HepG2 (cell line): ENCODE data around the gene SPAG9. TPM values are rescaled to one million over a fixed set of nuclear protein-coding genes. Genes with fewer than 3 reads are reported as not detected.

Source experiments
- ATAC-seq: fragments of 200-7000 bp; cut with Tn5 transposase; 3 replicates; pipeline ENCODE4 v1.9.1; 2020; ENCODE audit warnings: mild to moderate bottlenecking, moderate library complexity
- BruUV-seq: library from RNA; stranded (reverse); fragments of 400-500 nt; replicated peaks from 2 replicates; lab custom pipeline; 2021; lab: Mats Ljungman, UMichigan
- CTCF ChIA-PET: fragments of 300-600 bp; formaldehyde crosslinking; extraction: SDS; loops from one replicate; lab custom pipeline; 2021; ENCODE audit warnings: low total read pairs, inconsistent platforms, low intra/inter-chr PET ratio; lab: Yijun Ruan, JAX
- POLR2A ChIA-PET: fragments of 350-600 bp; sonication (Branson Sonifier 250); formaldehyde crosslinking; loops from one replicate; lab custom pipeline; 2020; ENCODE audit warnings: antibody characterized with exemption, inconsistent platforms; lab: Yijun Ruan, JAX
- DNase-seq: peaks from one replicate; pipeline ENCODE4 v3.0.0-alpha.2; 2015; ENCODE audit warnings: low spot score
- FAIRE-seq: peaks from 3 replicates; lab custom pipeline; 2011; peaks lifted over from hg19 to GRCh38; lab: Jason Lieb, UNC
- H2AFZ ChIP-seq: one replicate; pipeline ENCODE4 v1.6.1; 2011; ENCODE audit warnings: low read length, inconsistent platforms
- H3K27ac ChIP-seq: fragments of 300-600 bp; 3 replicates; pipeline ENCODE4 v1.8.0; 2011; ENCODE audit warnings: mixed run types, mild to moderate bottlenecking, mixed read lengths, low read length, inconsistent platforms; ENCODE audit not compliant: insufficient read depth; ENCODE audit errors: extremely low read length
- H3K27me3 ChIP-seq, 2 experiments: fragments of 200-600 bp in 1 of 2; 2 replicates in 1 of 2; 3 replicates in 1 of 2; pipeline versions ENCODE4 v1.6.0 to v1.8.0; 2011; ENCODE audit warnings: low read length in 2 of 2, mild to moderate bottlenecking in 2 of 2, moderate library complexity in 2 of 2, inconsistent platforms in 1 of 2; ENCODE audit not compliant: insufficient read depth in 2 of 2, control insufficient read depth in 1 of 2
- H3K36me3 ChIP-seq, 2 experiments: fragments of 200-600 bp in 1 of 2; replicated peaks in 1 of 2; 2 replicates in 1 of 2; 3 replicates in 1 of 2; pipeline versions ENCODE4 v1.5.1 to v1.8.0; 2011; ENCODE audit warnings: low read length in 2 of 2, inconsistent platforms in 1 of 2; ENCODE audit not compliant: insufficient read depth in 2 of 2, control insufficient read depth in 1 of 2
- H3K4me1 ChIP-seq: 2 replicates; pipeline ENCODE4 v1.5.1; 2012; ENCODE audit warnings: low read length, inconsistent platforms; ENCODE audit not compliant: insufficient read depth
- H3K4me2 ChIP-seq: 2 replicates; pipeline ENCODE4 v1.6.0; 2011; ENCODE audit warnings: low read depth, low read length, inconsistent platforms
- H3K4me3 ChIP-seq, 3 experiments: fragments of 200-600 bp in 1 of 3; sonication (generic), shearing (Covaris generic) in 1 of 3; replicated peaks in 1 of 3; 2 replicates each; pipeline ENCODE4 v1.5.1; 2011 to 2016; ENCODE audit warnings: low read length in 3 of 3, inconsistent platforms in 2 of 3, low read depth in 2 of 3, mild to moderate bottlenecking in 2 of 3, control low read depth in 1 of 3, mixed read lengths in 1 of 3; ENCODE audit not compliant: insufficient read depth in 1 of 3
- H3K79me2 ChIP-seq: one replicate; pipeline ENCODE4 v1.6.1; 2011; ENCODE audit warnings: low read length, inconsistent platforms; ENCODE audit not compliant: insufficient read depth
- H3K9ac ChIP-seq: 2 replicates; pipeline ENCODE4 v1.6.0; 2011; ENCODE audit warnings: mild to moderate bottlenecking, low read depth, low read length, inconsistent platforms; ENCODE audit not compliant: insufficient read depth
- H3K9me3 ChIP-seq: 2 replicates; pipeline ENCODE4 v1.5.1; 2012; ENCODE audit warnings: mild to moderate bottlenecking, low read length
- H4K20me1 ChIP-seq: 2 replicates; pipeline ENCODE4 v1.6.0; 2011; ENCODE audit warnings: inconsistent platforms, mild to moderate bottlenecking, low read length, moderate library complexity; ENCODE audit not compliant: insufficient read depth
- ATF7 ChIP-seq, 2 experiments: fragments of 450-650 bp in 1 of 2; sonication (generic) in 1 of 2; formaldehyde crosslinking in 1 of 2; IDR thresholded peaks; 2 replicates each; pipeline versions ENCODE4 v1.4.0 to v1.6.1; 2016 to 2020; ENCODE audit warnings: antibody characterized with exemption in 1 of 2, mild to moderate bottlenecking in 1 of 2, missing genetic modification reagents in 1 of 2
- CHCHD3 ChIP-seq: sonication (generic); formaldehyde crosslinking; IDR thresholded peaks from 2 replicates; pipeline ENCODE4 v1.8.0; 2022; ENCODE audit warnings: mild to moderate bottlenecking, missing genetic modification reagents, moderate library complexity
- ERF ChIP-seq: IDR thresholded peaks from 2 replicates; pipeline ENCODE4 v1.6.1; 2018; ENCODE audit warnings: missing biosample characterization, missing genetic modification reagents
- FLYWCH1 ChIP-seq: sonication (generic); formaldehyde crosslinking; IDR thresholded peaks from 2 replicates; pipeline ENCODE4 v1.8.1; 2023; ENCODE audit warnings: mild to moderate bottlenecking, missing genetic modification reagents
- HIVEP1 ChIP-seq: sonication (generic); formaldehyde crosslinking; IDR thresholded peaks from 2 replicates; pipeline ENCODE4 v1.4.0; 2020; ENCODE audit warnings: mild to moderate bottlenecking, missing genetic modification reagents
- HOXA7 ChIP-seq: sonication (generic); formaldehyde crosslinking; IDR thresholded peaks from 2 replicates; pipeline ENCODE4 v1.8.1; 2022; ENCODE audit warnings: mild to moderate bottlenecking, missing genetic modification reagents, moderate library complexity
- JUND ChIP-seq: sonication (generic); formaldehyde crosslinking; IDR thresholded peaks from 2 replicates; pipeline ENCODE4 v1.8.0; 2022; ENCODE audit warnings: mild to moderate bottlenecking, missing genetic modification reagents
- KLF15 ChIP-seq: sonication (generic); formaldehyde crosslinking; IDR thresholded peaks from 2 replicates; pipeline ENCODE4 v1.8.1; 2023; ENCODE audit warnings: borderline replicate concordance, mild to moderate bottlenecking, inconsistent platforms, missing genetic modification reagents, mixed read lengths
- KLF9 ChIP-seq: IDR thresholded peaks from 2 replicates; pipeline ENCODE4 v1.6.1; 2016; ENCODE audit warnings: low read depth
- MED8 ChIP-seq: sonication (generic); formaldehyde crosslinking; IDR thresholded peaks from 2 replicates; pipeline ENCODE4 v1.8.1; 2023; ENCODE audit warnings: mild to moderate bottlenecking, missing genetic modification reagents; ENCODE audit not compliant: insufficient replicate concordance
- MEIS2 ChIP-seq: sonication (generic); formaldehyde crosslinking; IDR thresholded peaks from 2 replicates; pipeline ENCODE4 v1.9.0; 2021; ENCODE audit warnings: mild to moderate bottlenecking, missing genetic modification reagents
- MXI1 ChIP-seq: IDR thresholded peaks from 3 replicates; pipeline ENCODE4 v1.6.1; 2012; ENCODE audit warnings: low read depth, low read length, inconsistent platforms, borderline replicate concordance
- RCOR2 ChIP-seq: IDR thresholded peaks from 2 replicates; pipeline ENCODE4 v1.6.1; 2016; ENCODE audit warnings: missing biosample characterization, missing genetic modification reagents
- RELA ChIP-seq: sonication (generic); formaldehyde crosslinking; IDR thresholded peaks from 2 replicates; pipeline ENCODE4 v1.4.0; 2020; ENCODE audit warnings: missing genetic modification reagents
- RNF2 ChIP-seq: fragments of 450-650 bp; conservative IDR thresholded peaks from 2 replicates; pipeline ENCODE4 v1.6.1; 2016; ENCODE audit warnings: low read depth
- SIX4 ChIP-seq: sonication (generic); formaldehyde crosslinking; IDR thresholded peaks from 2 replicates; pipeline ENCODE4 v1.4.0; 2020; ENCODE audit warnings: missing genetic modification reagents
- TBP ChIP-seq: sonication (generic); formaldehyde crosslinking; IDR thresholded peaks from 2 replicates; pipeline ENCODE4 v1.5.0; 2020; ENCODE audit warnings: missing genetic modification reagents
- ZBTB26 ChIP-seq: IDR thresholded peaks from 2 replicates; pipeline ENCODE4 v1.6.1; 2016; ENCODE audit warnings: missing compliant biosample characterization, missing genetic modification reagents, borderline replicate concordance
- ZFP36L2 ChIP-seq: sonication (generic); formaldehyde crosslinking; IDR thresholded peaks from 2 replicates; pipeline ENCODE4 v1.4.0; 2020; ENCODE audit warnings: missing genetic modification reagents
- ZNF383 ChIP-seq: sonication (generic); formaldehyde crosslinking; IDR thresholded peaks from 2 replicates; pipeline ENCODE4 v1.4.0; 2020; ENCODE audit warnings: missing genetic modification reagents, mild to moderate bottlenecking, borderline replicate concordance
- ZNF556 ChIP-seq: sonication (generic); formaldehyde crosslinking; IDR thresholded peaks from 2 replicates; pipeline ENCODE4 v1.4.0; 2020; ENCODE audit warnings: mild to moderate bottlenecking, missing genetic modification reagents, borderline replicate concordance
- ZNF557 ChIP-seq: sonication (generic); formaldehyde crosslinking; IDR thresholded peaks from 2 replicates; pipeline ENCODE4 v1.4.0; 2020; ENCODE audit warnings: missing genetic modification reagents
- ZNF564 ChIP-seq: sonication (generic); formaldehyde crosslinking; IDR thresholded peaks from 2 replicates; pipeline ENCODE4 v1.8.1; 2023; ENCODE audit warnings: mild to moderate bottlenecking, missing genetic modification reagents
- ZNF674 ChIP-seq: sonication (generic); formaldehyde crosslinking; IDR thresholded peaks from 2 replicates; pipeline ENCODE4 v1.5.0; 2020; ENCODE audit warnings: low read depth, mild to moderate bottlenecking, missing genetic modification reagents
- ZSCAN31 ChIP-seq: sonication (generic); formaldehyde crosslinking; IDR thresholded peaks from 2 replicates; pipeline ENCODE4 v1.5.0; 2020; ENCODE audit warnings: low read depth, mild to moderate bottlenecking, missing genetic modification reagents
- WGBS: methylation state at CpG from one replicate; pipeline ENCODE4 v1.1.6; 2017; ENCODE audit warnings: low lambda C conversion rate; 5-methylcytosine and 5-hydroxymethylcytosine counted together
- in situ Hi-C: cut with HindIII; loops from 2 replicates; pipeline ENCODE4 v1.10.0; 2017; ENCODE audit warnings: low pct_unique_long_range_greater_than_20kb; ENCODE audit not compliant: extremely low pct_ligation_motif_present
- intact Hi-C: fragments of 100-400 bp; cut with micrococcal nuclease; formaldehyde crosslinking; loops from one replicate; pipeline ENCODE4 v1.10.0; 2022; ENCODE audit not compliant: unreplicated experiment
- polyA plus RNA-seq, 8 experiments: library from polyadenylated mRNA; depleted of rRNA in 3 of 8; stranded (reverse) in 7 of 8; unstranded in 1 of 8; fragments of >200 nt; fragmentation: Illumina TruSeq in 4 of 8; extraction: Trizol in 4 of 8; gene quantifications; 2 replicates each; pipeline versions ENCODE4 v1.2.1 to v1.2.3, GENCODE V29; 2011 to 2016; ENCODE audit warnings: low read depth in 4 of 8, missing spikeins in 1 of 8, mixed read lengths in 1 of 8; ENCODE audit not compliant: insufficient read depth in 1 of 8
- total RNA-seq, 5 experiments: library from RNA; depleted of rRNA; stranded (reverse); fragments of >200 nt; fragmentation: Illumina TruSeq; extraction: Trizol; gene quantifications; 2 replicates each; pipeline ENCODE4 v1.2.3, GENCODE V29; 2016; ENCODE audit warnings: low read depth in 1 of 5

SPAG9 gene
- total and polyA plus RNA-seq, 2 of the 13 experiments (the other 11 are each of a cell fraction or from before 2014, with no cell fraction given), result 43.2 to 78.6 TPM

GRCh38 chr17:51121620-51122472, 1.2 kb upstream of the SPAG9 start:
- CTCF ChIA-PET, result interaction anchor here (3.3 kb wide), 1 partner anchor 31 kb away, joined by 14 read pairs; the partner anchor contains the start of gene NME1
- Histone ChIP-seq H3K4me1 (peaks cover 65% of the 10 kb centered on the region), H3K79me2 (peaks cover 31% of the 10 kb centered on the region), H3K27ac (peak overlapping the region; percentile 90), H3K9me3 (no peaks in the 10 kb centered on the region), H3K36me3 (no peaks in the 10 kb centered on the region; a peak in 1 of 5 replicates), H3K4me3 (peak overlapping the region; percentile 81 to 91 (median 82)), H3K9ac (peak overlapping the region; percentile 87), H2AFZ (peak overlapping the region; percentile 87), H4K20me1 (peaks cover 23% of the 10 kb centered on the region), H3K4me2 (peak overlapping the region; percentile 95), H3K27me3 (peaks cover 0 to 3% of the 10 kb centered on the region in 2 experiments; a peak in 1 of 5 replicates)
- ATAC-seq (peak; percentile 67), DNase-seq (peak; percentile 88), FAIRE-seq (peak; percentile 54)
- POLR2A ChIA-PET, result interaction anchor here (0.6 to 2.7 kb wide), 14 partner anchors 8 to 270 kb away, joined by 3 to 39 read pairs (median 4); partner anchors contain the start of genes NME1, NME2 and TOB1
- intact Hi-C loops, result loop anchor here (1.0 kb wide), 1 partner anchor 31 kb away; the partner anchor contains the start of gene NME1
- in situ Hi-C loops, result no loop called here
- WGBS, result 1% methylated on average over 23 of the region's 23 CpGs
- TSS peak; percentile 92 for BruUV-seq
- no peak for TF ChIP-seq HIVEP1 (CRISPR knock-in tag)
- no peak for TF ChIP-seq ZFP36L2 (CRISPR knock-in tag)
- 0 out of 2 replicates have a peak, but pooled peaks have one; percentile 31 for TF ChIP-seq KLF9 (CRISPR knock-in tag)
- TF ChIP-seq ZSCAN31 (CRISPR knock-in tag), result peak; percentile 58; the same call in 1 of the 2 replicates
- TF ChIP-seq MXI1, result peak; percentile 89; the same call in 2 of the 3 replicates
- TF ChIP-seq MED8 (CRISPR knock-in tag), result no peak
- TF ChIP-seq ZNF383 (CRISPR knock-in tag), result no peak
- TF ChIP-seq RELA (CRISPR knock-in tag), result peak; percentile 55; the same call in 1 of the 2 replicates
- no peak; the same call in 1 of the 2 replicates for TF ChIP-seq ZNF556 (CRISPR knock-in tag)
- TF ChIP-seq CHCHD3, result no peak
- TF ChIP-seq RNF2, result no peak
- no peak for TF ChIP-seq KLF15 (CRISPR knock-in tag)
- TF ChIP-seq ZNF674 (CRISPR knock-in tag), result no peak
- no peak for TF ChIP-seq ZBTB26 (CRISPR knock-in tag)
- 0 out of 2 replicates have a peak, but pooled peaks have one; percentile 12 for TF ChIP-seq ZNF564 (CRISPR knock-in tag)
- no peak for TF ChIP-seq TBP (CRISPR knock-in tag)
- 0 out of 2 replicates have a peak, but pooled peaks have one; percentile 11 for TF ChIP-seq SIX4 (CRISPR knock-in tag)
- TF ChIP-seq MEIS2 (CRISPR knock-in tag), result peak; percentile 41; the same call in 1 of the 2 replicates
- TF ChIP-seq ZNF557, result no peak
- no peak for TF ChIP-seq RCOR2 (CRISPR knock-in tag)
- TF ChIP-seq FLYWCH1 (CRISPR knock-in tag), result no peak
- no peak for TF ChIP-seq ATF7 (IDR thresholded peaks at IDR 0.05)
- no peak for TF ChIP-seq ATF7 (CRISPR knock-in tag; IDR thresholded peaks at IDR 0.05)
- TF ChIP-seq ERF (CRISPR knock-in tag), result peak; percentile 38; the same call in 1 of the 2 replicates
- no peak for TF ChIP-seq HOXA7 (CRISPR knock-in tag)
- TF ChIP-seq JUND, result 0 out of 2 replicates have a peak, but pooled peaks have one; percentile 22
